Measurements from ENCODE around the gene PPP1R3C. TPM values are rescaled to one million over a fixed set of nuclear protein-coding genes. Genes with fewer than 3 reads are reported as not detected.

The PPP1R3C gene
- 3.0 TPM for total RNA-seq
- long read RNA-seq, partial matches to known transcripts: 1 of 5 reads
- long read RNA-seq, other reads (novel, unspliced or antisense): 0 of 5 reads

GRCh38 chr10:91632671-91633550 lies at the start of gene PPP1R3C:
PPP1R3C (minus strand) TSS chr10:91633071; CDS start chr10:91632969, 102 bp downstream.
- DNase-seq (ENCODE audit: low spot score): peak; percentile 95

- DNase-seq (ENCODE audit: low spot score): no peak
Measured at GRCh38 chr10:91681361-91682276, 48.7 kb upstream of the PPP1R3C start.

GRCh38 chr10:91680487-91680886 lies 47.6 kb upstream of the PPP1R3C start:
- no peak for DNase-seq (ENCODE audit: low spot score)

GRCh38 chr10:91679296-91679695 lies 46.4 kb upstream of the PPP1R3C start:
- no peak for DNase-seq (ENCODE audit: low spot score)

- no peak for DNase-seq (ENCODE audit: low spot score)
Measured at GRCh38 chr10:91677911-91678310, 45.0 kb upstream of the PPP1R3C start.

GRCh38 chr10:91672021-91672608 lies 39.2 kb upstream of the PPP1R3C start:
- DNase-seq (ENCODE audit: low spot score): no peak

- no peak for DNase-seq (ENCODE audit: low spot score)
Measured at GRCh38 chr10:91668913-91669312, 36.0 kb upstream of the PPP1R3C start.

GRCh38 chr10:91665842-91666241 lies 33.0 kb upstream of the PPP1R3C start:
- no peak for DNase-seq (ENCODE audit: low spot score)

GRCh38 chr10:91664426-91664825 lies 31.6 kb upstream of the PPP1R3C start:
- no peak for DNase-seq (ENCODE audit: low spot score)

- DNase-seq (ENCODE audit: low spot score): no peak
Measured at GRCh38 chr10:91662993-91663392, 30.1 kb upstream of the PPP1R3C start.

- no peak for DNase-seq (ENCODE audit: low spot score)
Measured at GRCh38 chr10:91653219-91653870, 20.5 kb upstream of the PPP1R3C start.

- no peak for DNase-seq (ENCODE audit: low spot score)
Measured at GRCh38 chr10:91652364-91652763, 19.5 kb upstream of the PPP1R3C start.

GRCh38 chr10:91643700-91644099 lies 10.8 kb upstream of the PPP1R3C start:
- no peak for DNase-seq (ENCODE audit: low spot score)

GRCh38 chr10:91642831-91643692 lies 10.2 kb upstream of the PPP1R3C start:
- DNase-seq (ENCODE audit: low spot score): no peak

- no peak for DNase-seq (ENCODE audit: low spot score)
Measured at GRCh38 chr10:91636892-91637291, 4.0 kb upstream of the PPP1R3C start.

GRCh38 chr10:91635401-91636400 lies 2.8 kb upstream of the PPP1R3C start:
- no peak for DNase-seq (ENCODE audit: low spot score)

- DNase-seq (ENCODE audit: low spot score): no peak
Measured at GRCh38 chr10:91634898-91635297, 2.0 kb upstream of the PPP1R3C start.

GRCh38 chr10:91634246-91634645 lies 1.4 kb upstream of the PPP1R3C start:
- no peak for DNase-seq (ENCODE audit: low spot score)

GRCh38 chr10:91630625-91631024 lies 2.2 kb downstream of the PPP1R3C start:
- DNase-seq (ENCODE audit: low spot score): no peak
